ENCODE data around the gene PCGF5.

PCGF5 gene

DNA sequence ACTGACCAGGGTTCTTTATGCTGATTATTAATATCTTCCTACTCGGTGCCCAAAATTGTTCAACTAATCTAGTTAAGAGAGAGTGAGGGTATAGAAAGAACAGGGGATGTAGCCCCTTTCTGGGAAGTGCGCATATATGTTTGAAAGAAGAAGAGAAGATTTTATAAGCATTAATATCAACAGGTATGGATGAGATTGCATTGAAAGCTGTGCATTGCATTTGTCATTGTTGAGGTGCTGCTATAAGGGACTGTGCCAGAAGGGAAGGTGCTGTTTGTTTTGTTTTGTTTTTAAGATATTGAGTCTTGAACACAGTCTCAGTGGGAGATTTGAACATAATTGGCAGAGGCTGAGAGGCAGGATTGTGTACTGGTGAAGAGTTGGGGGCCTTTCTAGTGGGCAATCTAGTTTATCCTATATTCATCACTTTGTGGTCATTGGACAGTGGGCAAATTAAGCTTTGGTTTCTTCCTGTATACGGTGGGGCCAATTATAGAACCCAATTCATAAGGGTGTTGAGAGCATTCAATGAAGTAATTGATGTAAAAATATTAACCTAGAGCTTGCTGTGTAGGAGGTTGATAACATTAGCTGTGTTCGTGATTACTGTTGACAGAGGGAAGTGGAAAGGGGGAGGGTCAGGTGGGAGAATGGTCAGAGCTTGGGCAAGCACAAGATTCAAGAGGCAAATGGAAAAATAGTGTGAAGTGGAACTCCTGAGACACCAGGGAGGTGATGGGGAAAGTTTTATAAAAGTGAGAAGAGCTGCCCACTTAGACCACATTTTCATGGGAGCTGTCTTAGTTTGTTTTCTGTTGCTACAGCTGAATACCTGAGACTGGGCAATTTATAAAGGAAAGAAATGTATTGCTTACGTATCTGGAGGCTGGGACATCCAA lies 19.9 kb upstream of the PCGF5 start:
- no peak overlapping the region for H3K4me3 ChIP-seq (ENCODE audit: low read depth, low read length)
- TF ChIP-seq, protein P1, sequence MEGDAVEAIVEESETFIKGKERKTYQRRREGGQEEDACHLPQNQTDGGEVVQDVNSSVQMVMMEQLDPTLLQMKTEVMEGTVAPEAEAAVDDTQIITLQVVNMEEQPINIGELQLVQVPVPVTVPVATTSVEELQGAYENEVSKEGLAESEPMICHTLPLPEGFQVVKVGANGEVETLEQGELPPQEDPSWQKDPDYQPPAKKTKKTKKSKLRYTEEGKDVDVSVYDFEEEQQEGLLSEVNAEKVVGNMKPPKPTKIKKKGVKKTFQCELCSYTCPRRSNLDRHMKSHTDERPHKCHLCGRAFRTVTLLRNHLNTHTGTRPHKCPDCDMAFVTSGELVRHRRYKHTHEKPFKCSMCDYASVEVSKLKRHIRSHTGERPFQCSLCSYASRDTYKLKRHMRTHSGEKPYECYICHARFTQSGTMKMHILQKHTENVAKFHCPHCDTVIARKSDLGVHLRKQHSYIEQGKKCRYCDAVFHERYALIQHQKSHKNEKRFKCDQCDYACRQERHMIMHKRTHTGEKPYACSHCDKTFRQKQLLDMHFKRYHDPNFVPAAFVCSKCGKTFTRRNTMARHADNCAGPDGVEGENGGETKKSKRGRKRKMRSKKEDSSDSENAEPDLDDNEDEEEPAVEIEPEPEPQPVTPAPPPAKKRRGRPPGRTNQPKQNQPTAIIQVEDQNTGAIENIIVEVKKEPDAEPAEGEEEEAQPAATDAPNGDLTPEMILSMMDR (IDR thresholded peaks at IDR 0.05; ENCODE audit: low read depth, low read length), result no peak

DNA sequence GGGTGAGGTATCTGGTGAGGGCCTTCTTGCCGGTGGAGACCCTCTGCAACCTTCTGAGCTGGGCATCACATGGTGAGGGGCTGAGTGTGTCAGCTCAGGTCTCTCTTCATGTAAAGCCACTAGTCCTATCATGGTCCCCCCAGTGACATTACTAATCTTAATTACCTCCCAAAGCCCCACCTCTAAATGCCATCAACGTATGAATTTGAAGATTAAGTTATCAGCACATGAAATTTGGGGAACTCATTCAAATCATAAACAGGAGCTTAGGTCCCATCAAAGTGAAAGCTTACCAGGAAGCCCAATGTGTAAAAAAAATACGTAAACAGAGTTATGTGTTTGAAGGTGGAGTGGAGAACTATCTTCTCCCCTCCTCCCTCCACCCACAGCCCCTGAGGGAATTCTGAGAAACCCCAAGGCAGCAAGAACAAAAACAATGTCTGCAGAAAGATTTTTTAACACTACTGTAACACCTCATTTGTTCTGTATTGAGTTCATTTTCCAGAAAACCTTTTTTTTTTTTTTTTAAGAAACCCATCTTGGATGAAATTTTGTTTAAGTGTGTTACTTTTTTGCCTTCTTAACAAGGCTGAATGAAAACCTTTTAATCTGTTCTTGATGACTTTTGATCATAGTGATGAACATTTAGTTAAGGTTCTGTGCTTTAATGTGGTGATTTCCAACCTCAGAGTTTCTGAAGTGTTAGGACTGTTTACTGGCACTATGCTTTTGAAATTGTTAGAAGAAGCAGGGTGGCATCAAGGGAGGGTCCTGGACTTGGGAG lies 19.1 kb upstream of the PCGF5 start:
- TF ChIP-seq, protein P1 (IDR thresholded peaks at IDR 0.05; ENCODE audit: low read depth, low read length), result no peak
- H3K4me3 ChIP-seq (ENCODE audit: low read depth, low read length), result no peak overlapping the region

DNA sequence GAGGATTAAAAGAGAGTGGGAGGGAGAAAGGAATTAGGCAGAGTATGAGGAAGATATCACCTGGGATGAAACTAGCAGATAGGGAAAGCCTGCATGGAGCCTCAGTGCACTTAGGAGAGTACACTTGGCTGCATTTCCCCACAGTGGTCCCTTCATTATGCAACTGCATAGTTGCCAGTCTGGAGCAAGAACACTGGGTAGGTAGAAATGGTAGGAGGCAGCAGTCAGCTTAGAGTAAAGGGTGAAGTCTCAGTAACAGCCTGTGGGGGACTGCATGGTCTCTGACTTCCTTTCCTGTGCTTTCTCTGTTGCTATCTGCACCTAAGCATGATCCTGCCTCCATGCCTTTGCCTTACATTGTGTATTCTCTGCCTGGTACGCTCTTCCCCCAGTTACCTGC lies 14.0 kb upstream of the PCGF5 start:
- no peak overlapping the region for H3K4me3 ChIP-seq (ENCODE audit: low read depth, low read length)
- TF ChIP-seq, protein P1 (IDR thresholded peaks at IDR 0.05; ENCODE audit: low read depth, low read length), result no peak

DNA sequence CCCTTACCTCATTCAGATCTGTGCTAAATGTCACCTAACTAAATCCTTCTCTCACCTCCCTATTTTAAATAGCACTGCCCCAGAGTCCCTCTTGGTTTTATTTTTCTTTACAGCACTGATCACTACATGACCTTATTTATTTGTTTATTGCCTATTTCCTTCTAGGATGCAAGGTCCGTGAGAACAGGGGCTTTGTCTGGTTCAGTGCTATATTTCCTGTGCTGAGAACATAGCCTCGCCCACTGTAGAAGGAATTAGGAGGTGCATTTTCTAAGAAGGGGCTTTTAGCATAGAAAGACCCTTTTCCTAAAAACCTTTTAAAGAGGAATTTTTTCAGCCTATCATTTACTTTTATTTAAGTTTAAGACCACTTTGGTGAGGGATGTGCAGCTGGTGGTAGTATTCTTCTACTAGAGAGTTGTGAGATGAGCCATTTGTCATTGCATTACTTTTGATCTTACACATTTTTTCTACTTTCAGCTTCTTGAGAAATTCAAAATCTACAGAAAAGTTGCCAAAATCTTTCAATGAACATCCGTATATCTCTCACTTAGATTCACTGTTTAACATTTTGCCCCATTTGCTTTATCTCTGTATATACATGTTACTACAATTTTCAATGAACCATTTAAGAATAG lies 13.5 kb upstream of the PCGF5 start:
- H3K4me3 ChIP-seq (ENCODE audit: low read depth, low read length), result no peak overlapping the region
- TF ChIP-seq, protein P1 (IDR thresholded peaks at IDR 0.05; ENCODE audit: low read depth, low read length), result no peak

DNA sequence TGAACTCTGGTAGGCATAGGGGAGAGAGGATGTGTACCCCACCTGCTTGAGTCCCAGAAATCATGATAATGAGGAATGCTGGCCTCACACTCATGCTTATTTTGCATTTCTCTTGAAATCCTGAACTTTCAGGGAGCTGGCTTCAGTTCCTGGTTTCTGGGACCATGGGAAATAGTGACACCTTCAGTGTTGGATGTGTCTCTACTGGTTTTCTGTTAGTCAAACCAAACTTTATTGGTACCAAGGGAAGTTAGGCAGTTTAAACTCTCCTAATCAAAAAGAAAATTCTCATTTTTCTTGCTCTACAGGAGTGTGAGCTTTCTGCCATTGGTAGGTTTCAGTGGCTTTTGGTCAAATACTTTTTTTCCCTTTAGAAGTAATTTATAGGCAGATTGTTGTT lies 11.8 kb upstream of the PCGF5 start:
- TF ChIP-seq, protein P1 (IDR thresholded peaks at IDR 0.05; ENCODE audit: low read depth, low read length), result no peak
- H3K4me3 ChIP-seq (ENCODE audit: low read depth, low read length), result no peak overlapping the region

DNA sequence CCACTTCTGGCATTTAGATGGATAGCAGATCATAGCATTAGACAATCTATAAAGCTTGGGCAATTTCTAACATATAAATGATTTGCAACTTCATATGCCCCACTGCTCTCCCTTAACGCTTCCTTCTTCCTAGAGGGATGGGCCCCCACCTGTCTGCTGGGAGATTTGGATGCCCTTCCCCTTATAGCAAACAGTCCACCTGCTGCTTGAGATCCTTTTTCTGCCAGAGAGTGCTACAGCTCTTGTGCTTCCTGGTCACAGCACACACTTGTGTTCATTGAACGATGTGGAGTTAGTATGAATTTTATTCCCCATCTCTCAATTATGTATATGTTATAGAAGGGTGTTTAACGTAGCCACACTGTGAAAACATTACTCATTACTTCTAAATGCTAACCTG lies 10.4 kb upstream of the PCGF5 start:
- H3K4me3 ChIP-seq (ENCODE audit: low read depth, low read length), result no peak overlapping the region
- TF ChIP-seq, protein P1 (IDR thresholded peaks at IDR 0.05; ENCODE audit: low read depth, low read length), result no peak
